OCI-LY1 (cell line): ENCODE data around the gene CRYGN.

Experiments
- EZH2 ChIP-seq: fragments of 200-600 bp; sonication (generic), shearing (Covaris generic); IDR thresholded peaks from 2 replicates; pipeline ENCODE4 v1.8.0; 2017; ENCODE audit warnings: borderline replicate concordance, mixed run types, mild to moderate bottlenecking, antibody characterized with exemption, low read length, moderate library complexity, mixed read lengths
- TF ChIP-seq, protein P1 (sequence below): fragments of 200-600 bp; sonication (generic), shearing (Covaris generic); IDR thresholded peaks from 2 replicates; pipeline ENCODE4 v1.5.1; 2017; ENCODE audit warnings: mild to moderate bottlenecking, antibody characterized with exemption, low read length, moderate library complexity, mixed read lengths

DNA sequence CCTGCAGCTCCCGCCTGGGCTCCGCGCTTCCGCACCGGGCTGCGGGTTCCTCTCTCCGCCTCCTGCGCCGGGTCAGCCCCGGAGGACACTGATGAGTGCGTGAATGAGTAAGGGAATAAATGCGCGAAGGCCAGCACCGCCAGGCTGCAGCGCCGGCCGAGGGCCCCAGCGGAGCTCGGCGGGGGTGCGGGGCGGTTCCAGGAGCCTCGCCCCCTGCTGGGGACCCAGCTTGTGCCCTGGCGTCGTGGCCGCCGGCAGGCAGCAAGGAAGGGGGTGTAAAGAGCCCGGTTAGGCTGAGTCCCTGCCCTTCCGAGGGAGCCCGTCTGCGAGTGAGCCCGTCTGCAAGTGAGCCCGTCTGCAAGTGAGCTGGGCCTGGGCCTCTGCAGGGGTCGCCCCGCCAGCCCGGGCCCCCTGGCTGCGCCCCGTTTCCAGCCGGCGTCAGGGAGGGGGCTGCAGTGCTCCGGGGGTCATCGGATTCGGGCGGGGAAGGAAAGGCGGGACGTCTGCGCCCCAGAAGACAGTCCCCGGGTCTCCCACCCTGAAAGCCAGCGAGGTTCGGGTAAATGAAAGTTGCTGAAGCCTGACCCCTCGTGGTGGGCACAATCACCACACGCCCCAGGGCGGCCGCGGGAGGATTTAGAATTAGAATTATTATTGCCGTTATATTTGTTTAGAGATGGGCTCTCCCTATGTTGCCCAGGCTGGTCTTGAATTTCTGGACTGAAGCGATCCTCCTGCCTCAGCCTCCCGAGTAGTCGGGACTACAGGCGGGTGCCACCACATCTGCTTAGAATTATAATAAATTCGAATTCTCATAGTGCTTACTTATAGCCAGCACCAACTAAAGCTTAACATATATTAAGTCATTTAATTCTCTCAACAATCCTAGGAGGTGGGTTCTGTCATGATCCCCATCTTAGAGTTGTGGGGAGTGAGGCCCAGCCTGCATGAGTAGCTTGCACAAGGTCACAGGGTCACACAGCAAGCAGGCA lies 8.6 kb upstream of the CRYGN start:
- no peak for TF ChIP-seq EZH2
- TF ChIP-seq, protein P1, sequence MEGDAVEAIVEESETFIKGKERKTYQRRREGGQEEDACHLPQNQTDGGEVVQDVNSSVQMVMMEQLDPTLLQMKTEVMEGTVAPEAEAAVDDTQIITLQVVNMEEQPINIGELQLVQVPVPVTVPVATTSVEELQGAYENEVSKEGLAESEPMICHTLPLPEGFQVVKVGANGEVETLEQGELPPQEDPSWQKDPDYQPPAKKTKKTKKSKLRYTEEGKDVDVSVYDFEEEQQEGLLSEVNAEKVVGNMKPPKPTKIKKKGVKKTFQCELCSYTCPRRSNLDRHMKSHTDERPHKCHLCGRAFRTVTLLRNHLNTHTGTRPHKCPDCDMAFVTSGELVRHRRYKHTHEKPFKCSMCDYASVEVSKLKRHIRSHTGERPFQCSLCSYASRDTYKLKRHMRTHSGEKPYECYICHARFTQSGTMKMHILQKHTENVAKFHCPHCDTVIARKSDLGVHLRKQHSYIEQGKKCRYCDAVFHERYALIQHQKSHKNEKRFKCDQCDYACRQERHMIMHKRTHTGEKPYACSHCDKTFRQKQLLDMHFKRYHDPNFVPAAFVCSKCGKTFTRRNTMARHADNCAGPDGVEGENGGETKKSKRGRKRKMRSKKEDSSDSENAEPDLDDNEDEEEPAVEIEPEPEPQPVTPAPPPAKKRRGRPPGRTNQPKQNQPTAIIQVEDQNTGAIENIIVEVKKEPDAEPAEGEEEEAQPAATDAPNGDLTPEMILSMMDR = peak; percentile 84
